Measurements from ENCODE around the gene LEAP2. TPM values are rescaled to one million over a fixed set of nuclear protein-coding genes. Genes with fewer than 3 reads are reported as not detected.
A peak's percentile ranks its signal among the peaks of the same experiment; 100 is the strongest.

LEAP2 gene
- total RNA-seq, 1 donor = 0.18 TPM

DNA sequence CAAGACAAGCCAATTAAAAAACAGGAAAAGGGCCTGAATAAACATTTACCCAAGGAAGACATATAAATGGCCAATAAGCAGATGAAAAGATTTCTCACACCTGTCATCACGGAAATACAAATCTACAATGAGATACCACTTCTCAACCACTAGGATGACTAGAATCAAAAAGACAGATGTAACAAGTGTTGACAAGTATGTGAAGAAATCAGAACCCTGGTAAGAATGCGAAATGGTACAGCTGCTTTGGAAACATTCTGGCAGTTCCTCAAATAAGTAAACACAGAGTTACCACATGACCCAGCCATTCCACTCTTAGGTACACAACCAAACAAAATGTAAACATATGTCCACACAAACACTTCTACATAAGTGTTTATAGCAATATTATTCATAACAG is 32.5 kb downstream of the LEAP2 start:
- DNase-seq (ENCODE audit: low read depth) = no peak

GRCh38 chr5:132907161-132907560 is 33.7 kb downstream of the LEAP2 start:
- TF ChIP-seq CTCF (IDR thresholded peaks at IDR 0.05; ENCODE audit: insufficient read depth, low read length) = no peak
- DNase-seq (ENCODE audit: low read depth) = no peak
- no peak overlapping the region for H3K4me3 ChIP-seq (ENCODE audit: low read depth, low read length)

More for the DNA sequence above, 32.5 kb downstream of the LEAP2 start:
- no peak overlapping the region for H3K4me3 ChIP-seq (ENCODE audit: low read depth, low read length)
- peak; percentile 3 for TF ChIP-seq CTCF (IDR thresholded peaks at IDR 0.05; ENCODE audit: insufficient read depth, low read length)

- H3K4me3 ChIP-seq (ENCODE audit: low read depth, low read length) = no peak overlapping the region
- no peak for DNase-seq (ENCODE audit: low read depth)
- no peak for TF ChIP-seq CTCF (IDR thresholded peaks at IDR 0.05; ENCODE audit: insufficient read depth, low read length)
These were observed 36.2 kb downstream of the LEAP2 start for GRCh38 chr5:132909702-132910101.

- DNase-seq (ENCODE audit: low read depth) = no peak
- no peak for TF ChIP-seq CTCF (IDR thresholded peaks at IDR 0.05; ENCODE audit: insufficient read depth, low read length)
- no peak overlapping the region for H3K4me3 ChIP-seq (ENCODE audit: low read depth, low read length)
These were observed 42.2 kb downstream of the LEAP2 start for GRCh38 chr5:132915681-132916080.

GRCh38 chr5:132916086-132916485 is 42.6 kb downstream of the LEAP2 start:
- H3K4me3 ChIP-seq (ENCODE audit: low read depth, low read length) = no peak overlapping the region
- no peak for DNase-seq (ENCODE audit: low read depth)
- no peak for TF ChIP-seq CTCF (IDR thresholded peaks at IDR 0.05; ENCODE audit: insufficient read depth, low read length)

Small RNAs within 50 kb of the gene (small RNA-seq; reads per million reads assigned to genes)
- gene RNA5SP192 = not detected

Other genes starting within 250 kb of the LEAP2 start
- gene IL13, start 215.5 kb upstream of the LEAP2 start, total RNA-seq (ENCODE audit: low replicate concordance) = not detected in 2 replicates
- gene IL4, start 199.7 kb upstream of the LEAP2 start, total RNA-seq (ENCODE audit: low replicate concordance) = 0.36 TPM in 1 of 2 replicates, not detected in the other
- gene KIF3A, start 136.1 kb upstream of the LEAP2 start, total RNA-seq (ENCODE audit: low replicate concordance) = 12.7 and 29.2 TPM in 2 replicates
- 1.2 TPM in 1 of 2 replicates, not detected in the other for gene CCNI2, start 126.2 kb upstream of the LEAP2 start, total RNA-seq (ENCODE audit: low replicate concordance)
- gene SEPTIN8, start 96.4 kb upstream of the LEAP2 start, total RNA-seq (ENCODE audit: low replicate concordance) = 22.7 and 43.0 TPM in 2 replicates
- gene SOWAHA, start 60.4 kb upstream of the LEAP2 start, total RNA-seq (ENCODE audit: low replicate concordance) = not detected in 2 replicates
- gene SHROOM1, start 43.0 kb upstream of the LEAP2 start, total RNA-seq (ENCODE audit: low replicate concordance) = 1.2 and 7.6 TPM in 2 replicates
- gene GDF9, start 7.2 kb upstream of the LEAP2 start, total RNA-seq (ENCODE audit: low replicate concordance) = 0.18 TPM in 1 of 2 replicates, not detected in the other
- gene UQCRQ, start 7.0 kb upstream of the LEAP2 start, total RNA-seq (ENCODE audit: low replicate concordance) = 77.2 and 92.0 TPM in 2 replicates
- gene AFF4, start 90.0 kb downstream of the LEAP2 start, total RNA-seq (ENCODE audit: low replicate concordance) = 43.2 and 87.7 TPM in 2 replicates
- 7.8 and 14.4 TPM in 2 replicates for gene ZCCHC10, start 152.9 kb downstream of the LEAP2 start, total RNA-seq (ENCODE audit: low replicate concordance)
- gene HSPA4, start 178.3 kb downstream of the LEAP2 start, total RNA-seq (ENCODE audit: low replicate concordance) = 128 and 169 TPM in 2 replicates

Data from fibroblast of the aortic adventitia (primary cell).